SK-N-MC (cell line): Measurements from ENCODE around the gene RYR3.

Experiments
- EZH2 ChIP-seq: fragments of 200-600 bp; sonication (generic); IDR thresholded peaks from one replicate; pipeline ENCODE4 v1.6.1; 2017; ENCODE audit warnings: antibody characterized with exemption
- POLR2AphosphoS5 ChIP-seq: IDR thresholded peaks from 2 replicates; pipeline ENCODE4 v1.6.1; 2012; ENCODE audit warnings: mild to moderate bottlenecking, low read depth, low read length, borderline replicate concordance

GRCh38 chr15:33584797-33585196 is 274.0 kb downstream of the RYR3 start:
- TF ChIP-seq POLR2AphosphoS5: no peak
- no peak for TF ChIP-seq EZH2
